DMS153 treated with DMSO at 0.1 percent for 48 hours (cell line): ENCODE results near the gene ADCY9.

Experiments
- DNase-seq: peaks from one replicate; lab custom pipeline; 2025; ENCODE audit not compliant: unreplicated experiment; lab: John Stamatoyannopoulos, UW

The ADCY9 gene

DNA sequence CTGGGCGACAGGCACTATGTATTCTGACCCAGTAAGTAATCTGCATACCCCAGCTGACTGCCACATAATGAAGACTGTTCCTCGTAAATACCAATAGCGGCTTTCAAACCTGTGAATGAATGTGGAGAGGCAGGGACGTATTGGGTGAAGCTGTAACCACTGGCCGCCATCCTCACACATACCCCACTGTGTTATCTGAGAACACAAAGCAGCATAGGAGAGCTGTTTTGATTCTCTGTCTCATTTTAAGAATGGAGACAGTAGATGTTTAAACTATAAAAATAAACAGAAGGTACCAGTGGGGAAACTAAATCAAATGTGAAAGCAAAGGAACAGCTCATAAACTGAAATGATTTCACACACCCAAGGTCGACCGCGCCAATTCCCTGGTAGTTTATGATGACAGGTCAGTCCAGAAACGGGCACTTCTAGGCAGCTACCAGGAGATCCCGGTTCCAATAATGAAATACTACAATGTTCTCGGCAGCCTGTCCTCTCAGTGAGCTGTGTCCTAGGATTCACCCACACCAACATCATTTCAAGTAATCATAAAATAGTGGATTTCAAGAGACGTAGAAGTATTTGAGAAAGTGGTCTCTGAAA, 109.7 kb downstream of the ADCY9 start:
- no peak for DNase-seq

DNA sequence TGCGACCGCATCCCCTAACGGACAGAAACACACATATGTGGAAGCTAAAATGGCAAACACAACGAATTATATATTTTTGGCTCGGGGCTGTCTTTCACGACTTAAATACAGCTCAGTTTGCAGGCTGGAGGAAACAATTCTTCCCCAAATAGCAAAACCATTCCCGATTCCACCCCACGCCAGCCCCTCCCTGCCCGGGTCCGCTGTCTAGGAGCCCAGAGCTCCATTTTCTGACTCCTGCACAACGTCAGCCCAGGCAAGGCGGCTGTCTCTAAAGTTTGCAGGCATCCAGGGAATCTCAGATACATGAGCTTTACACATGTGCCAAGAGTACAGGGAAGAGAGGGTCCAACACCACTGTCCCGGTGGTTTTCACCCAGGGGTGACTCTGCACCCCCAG, 110.5 kb downstream of the ADCY9 start:
- DNase-seq = no peak

DNA sequence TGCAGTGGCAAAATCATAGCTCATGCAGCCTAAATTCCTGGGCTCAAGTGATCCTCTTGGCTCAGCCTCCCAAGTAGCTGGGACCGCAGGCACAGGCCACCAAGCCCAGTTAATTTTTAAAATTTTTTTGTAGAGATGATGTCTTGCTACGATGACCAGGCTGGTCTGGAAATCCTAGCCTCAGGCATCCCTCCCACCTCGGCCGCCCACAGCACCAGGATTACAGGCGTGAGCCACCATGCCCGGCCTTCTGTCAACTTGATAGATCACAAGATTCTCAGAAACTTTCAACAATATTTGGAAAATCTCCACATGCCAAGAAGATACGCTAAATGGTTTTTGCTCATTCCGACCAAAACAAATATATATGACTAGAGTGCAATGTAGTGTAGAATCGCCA, 111.0 kb downstream of the ADCY9 start:
- DNase-seq = no peak

DNA sequence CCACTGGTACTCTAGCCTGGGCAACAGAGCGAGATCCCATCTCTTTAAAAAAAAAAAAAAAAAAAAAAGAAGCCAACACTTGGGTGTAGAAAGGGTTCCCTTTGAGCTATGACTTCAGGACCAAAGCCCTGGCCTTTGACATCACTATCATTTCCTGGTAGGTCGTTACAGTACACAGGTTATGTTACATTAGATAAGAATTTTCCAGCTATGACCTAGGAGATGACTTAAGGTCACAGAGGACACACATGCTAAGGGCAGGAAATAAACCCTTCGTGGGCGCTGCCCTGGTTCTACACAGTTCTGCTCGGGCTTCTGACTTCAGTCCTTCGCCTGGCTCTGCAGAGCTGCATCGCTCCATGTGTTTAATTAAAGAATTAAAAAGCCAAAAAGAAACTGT, 112.0 kb downstream of the ADCY9 start:
- no peak for DNase-seq

DNA sequence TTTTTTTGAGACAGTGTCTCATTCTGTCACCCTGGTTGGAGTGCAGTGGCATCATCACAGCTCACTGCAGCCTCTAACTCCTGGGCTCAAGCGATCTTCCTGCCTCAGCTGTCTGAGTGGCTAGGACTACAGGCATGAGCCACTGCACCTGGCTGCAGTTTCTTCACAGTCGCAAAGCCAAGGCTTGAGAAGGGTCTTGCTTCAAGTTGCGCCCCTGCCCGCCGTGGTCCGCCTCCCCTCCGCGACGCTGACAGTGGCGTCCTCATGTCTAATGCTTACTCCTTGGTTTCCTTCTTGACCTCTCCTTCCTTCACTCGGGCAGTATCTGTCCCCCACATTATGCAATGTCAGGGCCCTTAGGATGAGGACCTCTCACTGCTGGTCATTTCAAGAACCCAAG, 112.7 kb downstream of the ADCY9 start:
- DNase-seq = no peak

DNA sequence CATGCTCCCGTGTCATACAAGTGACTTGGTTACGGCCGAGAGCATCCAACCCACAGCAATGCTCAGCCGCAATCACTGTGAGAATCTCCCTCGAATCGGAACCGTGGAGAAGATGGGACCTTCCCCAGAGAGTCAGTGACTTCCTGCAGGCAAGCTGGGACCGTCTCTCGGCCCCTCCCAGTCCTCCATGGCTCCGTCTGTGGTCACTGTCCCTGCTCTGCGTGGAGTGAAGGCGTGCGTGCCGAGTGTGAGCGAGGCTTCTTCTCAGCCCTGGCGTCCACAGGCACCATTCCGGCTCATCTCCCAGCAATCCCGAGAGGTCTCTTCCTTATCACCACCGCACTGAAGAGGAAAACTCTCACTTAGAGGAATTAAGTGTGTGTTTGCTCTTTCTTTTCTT, 113.1 kb downstream of the ADCY9 start:
- no peak for DNase-seq

DNA sequence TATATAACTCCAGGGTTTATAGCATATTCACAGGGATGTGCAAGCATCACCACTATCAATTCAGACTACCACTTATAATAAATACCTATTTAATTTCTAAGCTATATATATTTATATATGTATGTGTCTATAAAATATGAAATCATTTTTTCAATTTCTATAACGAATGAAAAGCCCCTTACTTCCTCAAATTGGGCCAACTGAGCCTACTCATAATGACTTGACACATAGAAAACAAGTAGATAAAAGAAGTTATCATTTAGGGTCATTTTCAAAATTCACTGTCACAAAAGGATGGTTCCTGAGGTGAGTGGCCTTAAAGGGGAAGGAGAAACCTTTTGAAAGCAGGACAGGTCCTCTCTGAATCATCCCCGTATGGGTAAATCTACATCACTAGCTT, 114.1 kb downstream of the ADCY9 start:
- no peak for DNase-seq

DNA sequence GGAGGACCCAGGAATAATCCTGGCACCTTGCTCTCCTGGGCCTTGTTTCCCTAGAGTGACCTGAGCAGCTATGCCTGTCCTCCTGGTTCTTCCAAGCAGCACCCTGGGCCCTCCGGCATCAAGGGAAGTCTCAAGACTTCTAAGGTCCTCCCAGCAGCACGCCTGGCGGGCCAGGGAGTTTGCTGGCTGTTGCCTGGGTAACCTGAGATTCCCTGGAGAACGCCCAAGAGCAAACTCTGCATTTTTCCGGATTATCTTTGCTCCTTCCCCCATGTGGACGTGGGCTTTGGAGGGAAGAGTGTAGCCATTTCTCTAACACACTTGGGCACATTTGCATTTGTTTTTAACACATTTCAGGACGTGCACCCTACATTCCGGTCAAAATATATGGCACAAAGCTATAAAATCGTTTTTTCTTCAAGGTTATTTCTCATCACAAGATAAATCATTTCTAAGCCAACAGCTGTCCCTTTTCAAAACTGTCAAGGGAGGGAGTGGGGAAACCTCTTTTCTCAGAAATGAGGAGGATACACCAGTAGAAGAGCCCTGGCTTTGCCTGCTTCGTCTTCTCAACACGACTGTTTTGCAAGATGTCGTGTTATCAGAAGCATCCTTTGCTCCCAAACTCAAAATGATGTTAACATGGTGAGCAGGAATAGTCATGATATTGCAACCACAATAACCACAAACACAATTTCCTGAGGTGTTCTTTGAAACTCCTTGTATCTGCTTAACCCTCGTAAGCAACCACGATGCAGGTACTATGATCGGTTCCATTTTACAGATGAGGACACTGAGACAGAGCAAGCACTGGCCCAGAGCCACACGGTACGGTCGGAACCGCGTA, 116.5 kb downstream of the ADCY9 start:
- no peak for DNase-seq

DNA sequence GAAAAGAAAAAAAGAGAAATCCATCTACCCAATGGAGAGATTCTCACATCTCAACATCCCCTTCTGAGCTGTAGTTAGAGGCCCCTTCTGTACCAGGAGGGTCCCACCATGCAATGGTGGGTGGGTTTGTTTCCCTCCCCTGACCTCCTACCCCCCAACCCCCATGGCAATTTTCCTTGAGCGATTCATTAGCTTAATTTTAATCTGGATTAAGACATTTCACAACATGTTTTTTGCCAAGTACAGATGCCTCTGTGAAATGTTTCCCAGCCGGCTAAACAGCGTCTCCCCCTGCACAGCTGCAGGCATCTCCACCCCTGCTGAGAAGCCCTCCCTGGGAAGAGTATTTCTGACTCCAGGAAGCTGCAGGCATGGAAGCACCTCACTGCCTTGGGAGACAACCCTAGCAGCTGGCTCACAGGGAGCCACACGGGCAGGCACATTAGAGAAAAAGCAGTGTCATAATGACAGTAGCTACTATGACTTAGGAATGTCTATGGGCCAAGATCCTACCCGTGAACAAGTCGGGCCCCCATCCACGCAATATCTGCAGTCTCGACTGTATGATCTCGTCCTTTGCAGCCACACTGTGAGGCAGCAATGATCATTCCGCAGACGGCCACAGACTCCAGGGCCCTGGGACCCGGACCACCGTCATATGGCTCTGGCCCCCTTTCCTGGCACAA, 117.3 kb downstream of the ADCY9 start:
- no peak for DNase-seq

DNA sequence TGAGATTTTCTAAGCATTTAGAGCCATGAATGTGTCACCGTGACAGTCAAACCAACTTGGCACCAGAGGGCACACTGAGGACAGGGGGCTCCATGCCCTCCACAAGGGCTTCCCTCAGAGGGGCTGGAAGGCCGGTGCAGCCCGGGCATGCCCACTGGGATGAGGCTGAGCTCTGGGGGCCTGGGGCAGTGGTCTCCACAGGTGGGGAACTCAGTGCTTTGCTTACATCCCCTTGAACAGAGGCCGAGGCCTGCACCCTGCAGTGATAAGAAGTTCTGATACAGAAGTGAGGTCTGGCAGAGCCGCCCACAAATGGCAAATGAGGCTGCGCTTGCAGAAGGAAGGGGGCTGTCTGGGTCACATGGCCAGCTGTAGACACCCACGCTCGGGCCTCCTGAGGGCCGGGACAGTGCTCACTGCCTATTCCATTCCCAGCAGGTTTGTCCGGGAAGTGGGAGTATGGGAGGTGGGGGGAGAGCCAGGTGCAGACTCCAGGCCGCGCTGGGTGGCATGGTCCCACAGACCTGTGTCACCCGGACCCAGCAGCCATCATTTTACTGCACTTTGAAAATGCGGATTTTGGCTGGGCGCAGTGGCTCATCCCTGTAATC, 118.9 kb downstream of the ADCY9 start:
- no peak for DNase-seq

DNA sequence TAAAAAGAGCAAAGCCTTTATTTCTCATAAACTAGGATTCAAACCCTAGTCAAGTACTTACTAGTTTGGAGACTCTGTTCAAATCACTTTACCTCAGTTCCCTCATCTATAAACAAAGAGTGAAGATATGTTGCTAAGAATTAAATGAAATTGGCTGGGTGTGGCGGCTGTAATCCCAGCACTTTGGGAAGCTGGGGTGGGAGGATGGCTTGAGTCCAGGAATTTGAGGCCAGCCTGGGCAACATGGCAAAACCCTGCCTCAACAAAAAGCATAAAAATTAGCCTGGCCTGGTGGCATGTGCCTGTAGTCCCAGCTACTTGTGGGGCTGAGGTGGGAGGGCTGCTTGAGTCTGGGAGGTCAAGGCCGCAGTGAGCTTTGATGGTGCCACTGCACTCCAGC, 121.2 kb downstream of the ADCY9 start:
- no peak for DNase-seq

DNA sequence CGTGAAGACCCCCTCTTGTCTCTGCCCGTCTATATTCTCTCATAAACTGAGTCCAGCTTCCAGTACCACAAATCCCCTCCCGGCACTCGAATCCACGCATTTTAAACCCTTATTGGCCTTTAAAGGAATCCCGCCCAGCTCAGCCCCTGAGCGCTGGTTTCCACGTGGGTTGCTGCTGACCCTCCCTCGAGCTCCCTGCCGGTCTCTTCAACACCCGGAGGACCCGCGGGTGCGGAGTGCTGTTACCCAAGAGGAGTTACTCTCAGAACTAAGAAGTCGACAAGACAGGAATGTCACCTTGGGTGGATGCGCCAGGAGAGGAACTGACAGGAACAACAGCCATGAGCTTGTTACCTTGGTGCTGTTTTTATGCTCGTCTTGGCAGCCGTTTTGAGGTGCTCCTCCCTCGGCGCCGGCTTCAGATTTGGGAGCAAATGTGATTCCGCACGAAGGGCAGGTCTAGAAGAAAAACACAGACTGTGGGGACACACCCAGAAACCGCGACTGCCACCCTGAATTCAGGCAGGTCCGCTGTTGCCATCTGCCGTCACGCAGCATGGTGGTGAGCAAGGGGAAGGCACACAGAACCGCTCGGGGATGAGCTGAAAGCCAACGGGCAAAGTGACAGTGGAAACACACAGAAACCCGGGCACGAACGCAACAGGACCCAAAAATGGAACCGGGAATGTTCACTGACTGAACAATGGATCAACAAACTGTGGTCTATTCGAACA, 123.0 kb downstream of the ADCY9 start:
- DNase-seq = no peak

DNA sequence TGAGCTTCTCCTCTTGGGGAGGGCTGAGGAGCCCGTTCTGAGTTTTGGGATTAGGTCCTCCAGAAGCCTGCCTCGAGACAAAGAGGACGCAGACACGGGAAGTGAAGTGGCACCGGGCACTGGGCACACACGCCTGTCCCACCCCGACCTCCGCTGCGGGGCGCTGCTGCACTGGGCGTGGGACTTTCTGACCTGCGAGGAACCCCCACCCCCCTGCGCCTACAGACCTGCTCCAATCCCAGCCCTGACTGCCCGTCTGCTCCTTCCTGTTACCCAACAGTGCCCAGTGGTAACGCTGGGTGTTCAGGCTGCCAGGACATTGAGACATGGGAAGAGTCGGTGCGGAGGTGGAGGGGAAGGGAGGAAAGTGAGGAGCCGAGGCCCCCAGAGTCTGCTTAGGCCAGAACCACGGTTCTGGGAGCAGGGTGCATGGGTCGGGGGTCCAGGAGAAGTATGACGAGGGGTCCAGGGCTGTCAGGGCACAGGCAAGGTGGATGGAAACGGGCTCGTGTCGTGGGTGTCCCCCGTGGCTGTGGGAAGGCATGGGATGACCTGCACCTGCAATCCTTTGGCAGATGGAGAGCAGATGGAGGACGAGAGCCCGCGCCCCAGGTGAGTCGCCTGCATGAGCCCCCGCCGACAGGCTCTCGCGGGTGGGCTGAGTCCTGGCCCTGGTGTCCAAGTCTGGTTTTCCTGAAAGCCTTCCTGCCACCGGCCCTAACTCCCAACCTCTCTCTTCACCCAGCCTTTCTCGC, 123.8 kb downstream of the ADCY9 start:
- DNase-seq = no peak

DNA sequence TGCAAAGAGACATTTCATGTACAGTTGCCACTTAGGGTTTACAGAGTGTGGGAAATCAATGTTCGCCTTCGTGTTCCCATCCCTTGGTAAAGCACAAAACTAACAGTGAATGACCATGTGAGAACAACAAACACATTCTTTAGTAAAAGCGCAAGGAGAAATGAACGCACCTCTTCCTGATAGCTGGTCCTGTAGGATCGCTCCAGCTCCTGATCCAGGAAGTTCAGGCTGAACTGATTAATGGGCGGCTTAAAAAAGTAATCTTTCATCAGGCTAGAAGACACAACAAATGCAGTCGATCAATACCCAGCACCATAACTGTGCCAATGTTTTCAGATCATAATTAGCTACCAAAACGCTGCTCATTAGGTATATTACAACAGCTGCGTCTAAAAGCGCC, 127.4 kb downstream of the ADCY9 start:
- DNase-seq = no peak

DNA sequence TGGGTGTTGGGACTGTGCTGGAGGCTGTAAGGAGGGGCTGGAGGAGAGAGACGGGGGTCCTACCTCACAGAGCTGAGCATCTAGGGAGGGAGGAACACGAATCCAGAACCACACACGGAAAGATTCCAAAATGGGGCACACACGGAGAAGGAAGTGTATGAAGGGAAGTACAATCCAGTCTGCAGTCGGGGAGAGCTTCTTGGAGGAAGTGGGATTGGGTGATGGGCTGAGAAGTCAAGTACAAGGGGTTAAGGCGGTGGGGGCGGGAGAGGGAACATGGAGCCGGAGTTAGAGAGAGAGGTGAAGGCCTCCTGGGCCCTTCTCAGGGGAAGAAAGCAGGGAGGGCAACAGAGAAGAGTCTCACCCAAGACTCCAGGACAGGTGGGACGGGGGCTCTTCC, 128.2 kb downstream of the ADCY9 start:
- DNase-seq = no peak

DNA sequence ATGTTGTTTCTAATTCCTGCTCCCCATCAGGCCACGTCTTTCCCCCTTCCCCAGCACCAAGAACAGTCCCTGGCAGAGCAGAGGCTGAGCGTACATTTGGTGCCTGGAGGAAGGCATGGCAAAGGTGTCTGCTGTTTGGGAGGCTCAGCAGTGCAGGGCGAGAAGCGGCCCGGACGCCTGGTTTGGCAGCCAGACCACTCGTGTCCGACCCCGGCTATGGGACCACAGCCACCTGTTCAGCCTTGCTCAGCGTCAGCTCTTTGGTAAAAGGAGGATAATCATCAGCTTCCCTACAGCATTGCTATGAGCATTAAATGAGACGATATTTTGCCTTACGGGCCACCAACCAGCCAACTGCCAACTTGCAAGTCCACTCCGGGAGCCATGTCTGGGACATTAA, 129.0 kb downstream of the ADCY9 start:
- no peak for DNase-seq

DNA sequence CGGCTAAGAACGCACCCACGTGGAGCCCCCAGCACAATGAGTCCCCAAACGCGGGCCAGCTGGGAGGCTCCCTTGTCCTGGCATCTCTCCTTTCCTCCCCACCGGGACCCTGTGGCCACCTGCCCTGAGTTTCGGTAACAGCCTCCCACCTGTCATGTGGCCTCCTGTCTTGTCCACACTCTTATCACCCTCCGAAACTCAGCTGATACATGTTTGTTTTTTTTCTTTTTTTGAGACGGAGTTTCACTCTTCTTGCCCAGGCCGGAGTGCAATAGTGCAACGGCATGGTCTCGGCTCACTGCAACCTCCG, 130.1 kb downstream of the ADCY9 start:
- DNase-seq = no peak

DNA sequence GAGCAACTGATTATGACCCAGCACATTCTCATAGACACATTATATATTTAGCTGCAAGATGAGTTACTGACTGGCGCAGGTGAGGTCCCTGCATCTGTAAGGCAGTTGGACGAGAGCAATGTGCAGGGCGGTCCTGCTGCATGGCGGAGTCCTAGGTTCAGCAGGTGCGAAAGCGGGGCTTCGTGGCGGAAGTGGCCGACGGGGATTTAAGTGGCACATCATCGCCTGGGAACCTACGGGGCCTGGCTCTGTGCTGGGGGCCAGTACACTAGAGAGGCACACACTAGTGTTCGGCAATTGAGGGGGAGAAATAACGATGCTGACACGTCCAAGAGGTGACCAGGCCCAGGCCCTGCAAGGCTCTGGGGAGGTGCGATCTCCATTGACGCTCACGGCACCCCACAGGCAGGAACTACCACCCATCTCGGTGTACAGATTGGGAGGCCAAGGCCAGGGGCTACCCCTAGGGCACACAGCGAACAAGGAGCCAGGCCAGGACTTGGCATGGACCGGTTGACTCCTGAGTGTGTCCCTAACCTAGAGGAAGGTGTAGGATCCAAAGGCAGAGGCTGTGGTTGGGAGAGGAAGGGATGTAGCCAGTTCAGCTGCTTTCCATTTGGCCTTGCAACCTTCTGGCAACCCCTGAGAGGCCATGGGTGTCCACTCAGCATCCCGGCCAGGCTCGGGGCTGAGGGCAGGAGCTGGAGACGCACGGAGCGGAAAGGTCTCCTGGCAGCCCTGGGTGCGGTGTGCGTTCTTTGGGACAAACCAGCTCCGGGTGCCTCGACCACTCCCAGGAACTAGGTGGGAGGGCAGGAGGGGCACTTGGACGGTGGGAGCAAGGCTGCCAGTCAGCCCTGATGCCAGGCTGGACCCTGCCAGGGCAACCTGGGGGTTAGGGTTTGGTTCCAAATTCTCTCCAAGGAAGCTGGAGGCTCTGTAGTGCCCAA, 131.9 kb downstream of the ADCY9 start:
- DNase-seq = no peak

DNA sequence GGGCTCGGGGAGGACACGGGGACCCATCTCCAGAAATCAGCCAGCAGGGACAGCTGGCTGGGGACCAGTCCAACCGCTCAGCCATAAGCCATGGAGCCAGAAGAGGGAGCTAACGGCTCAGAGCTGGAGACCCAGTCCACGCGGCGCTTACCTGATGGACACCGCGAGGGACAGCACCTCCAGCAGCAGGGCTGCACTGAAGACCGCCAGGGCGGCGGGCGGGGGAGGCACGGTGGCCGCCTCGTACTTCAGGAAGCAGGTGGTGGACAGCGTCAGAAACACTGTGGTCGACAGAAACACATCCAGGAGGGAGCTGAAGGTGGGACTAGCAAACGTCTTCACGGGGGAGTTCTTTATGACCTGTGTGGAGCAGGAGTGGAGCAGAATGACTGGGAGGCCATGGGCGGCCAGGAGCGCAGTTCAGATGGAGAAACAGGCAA, 133.1 kb downstream of the ADCY9 start:
- peak; percentile 64 for DNase-seq
